Hematopoietic multipotent progenitor cell treated with erythropoietin and hydrocortisone succinate and interleukin-3 and kit ligand, for 6 days (in vitro differentiated cells): ENCODE data around the gene KRTAP9-4.
"Not testable (repeated sequence)": the region's sequence is repeated elsewhere in the genome, so short reads cannot be mapped to it uniquely, and the experiment has no call there.

Experiments
- DNase-seq: peaks from one replicate; pipeline ENCODE4 v3.0.0-alpha.2; 2015

KRTAP9-4 gene

GRCh38 chr17:41265078-41265477 is 15.6 kb downstream of the KRTAP9-4 start, which contains the start of gene KRTAP9-6:
KRTAP9-6 (plus strand) TSS chr17:41265378; CDS start chr17:41265378, 0 bp downstream.
- DNase-seq = no peak

GRCh38 chr17:41267711-41268110 is 18.2 kb downstream of the KRTAP9-4 start:
- peak; percentile 2 for DNase-seq

- not testable (repeated sequence) for DNase-seq
These were observed 21.8 kb downstream of the KRTAP9-4 start for GRCh38 chr17:41271323-41271722.

- DNase-seq = no peak
These were observed 22.4 kb downstream of the KRTAP9-4 start for GRCh38 chr17:41271858-41272257.

- not testable (repeated sequence) for DNase-seq
These were observed 26.2 kb downstream of the KRTAP9-4 start, which contains the start of gene KRTAP9-7 for GRCh38 chr17:41275648-41276190. KRTAP9-7 (plus strand) TSS chr17:41275698; CDS start chr17:41275698, 0 bp downstream.

- DNase-seq = no peak
These were observed 28.9 kb downstream of the KRTAP9-4 start for GRCh38 chr17:41278176-41278955.

- DNase-seq = no peak
These were observed 34.6 kb downstream of the KRTAP9-4 start for GRCh38 chr17:41284043-41284442.

- peak; percentile 16 for DNase-seq
These were observed 35.1 kb downstream of the KRTAP9-4 start for GRCh38 chr17:41284546-41284945.

- no peak for DNase-seq
These were observed 37.6 kb downstream of the KRTAP9-4 start for GRCh38 chr17:41287050-41287449.

- no peak for DNase-seq
These were observed 44.5 kb downstream of the KRTAP9-4 start for GRCh38 chr17:41294016-41294415.

GRCh38 chr17:41296846-41297245 is 47.4 kb downstream of the KRTAP9-4 start:
- no peak for DNase-seq

GRCh38 chr17:41298458-41299135 is 49.1 kb downstream of the KRTAP9-4 start:
- no peak for DNase-seq
